ENCODE results near the gene FAM193B.

The FAM193B gene

GRCh38 chr5:177507165-177507564, 47.2 kb downstream of the FAM193B start:
- DNase-seq (ENCODE audit: insufficient read length, low spot score) (no peak), FAIRE-seq (no peak)
- TF ChIP-seq POLR2AphosphoS5 (IDR thresholded peaks at IDR 0.05; ENCODE audit: low read depth, low read length): no peak
- TF ChIP-seq PAX5 (IDR thresholded peaks at IDR 0.05; ENCODE audit: insufficient read depth, low read length, severe bottlenecking): no peak

GRCh38 chr5:177505075-177505474, 49.3 kb downstream of the FAM193B start:
- TF ChIP-seq POU2F2 (IDR thresholded peaks at IDR 0.05; ENCODE audit: low read depth, low read length) (no peak), POLR2A (IDR thresholded peaks at IDR 0.05; ENCODE audit: low read depth, low read length) (0 out of 2 replicates have a peak, but pooled peaks have one; percentile 15)
- FAIRE-seq: no peak
- no peak for DNase-seq (ENCODE audit: insufficient read length, low spot score)

- TF ChIP-seq PAX5 (IDR thresholded peaks at IDR 0.05; ENCODE audit: insufficient read depth, low read length, severe bottlenecking): no peak
- TF ChIP-seq POLR2AphosphoS5 (IDR thresholded peaks at IDR 0.05; ENCODE audit: low read depth, low read length): 0 out of 2 replicates have a peak, but pooled peaks have one; percentile 12
- TF ChIP-seq POU2F2 (IDR thresholded peaks at IDR 0.05; ENCODE audit: low read depth, low read length): no peak
- no peak; the same call in 1 of the 2 replicates for TF ChIP-seq POLR2A (IDR thresholded peaks at IDR 0.05; ENCODE audit: low read depth, low read length)
- TF ChIP-seq TAF1 (IDR thresholded peaks at IDR 0.05; ENCODE audit: low read depth, low read length): no peak
- DNase-seq (ENCODE audit: insufficient read length, low spot score): no peak
- FAIRE-seq: no peak
Observed at GRCh38 chr5:177504086-177505056, 50.0 kb downstream of the FAM193B start.

GRCh38 chr5:177503351-177504085, 50.8 kb downstream of the FAM193B start:
- no peak for DNase-seq (ENCODE audit: insufficient read length, low spot score)
- no peak for TF ChIP-seq PAX5 (IDR thresholded peaks at IDR 0.05; ENCODE audit: insufficient read depth, low read length, severe bottlenecking)
- TF ChIP-seq TAF1 (IDR thresholded peaks at IDR 0.05; ENCODE audit: low read depth, low read length): no peak
- TF ChIP-seq SPI1 (IDR thresholded peaks at IDR 0.05; ENCODE audit: low read depth, low read length): no peak
- no peak for FAIRE-seq

- DNase-seq (ENCODE audit: insufficient read length, low spot score): no peak
- TF ChIP-seq TAF1 (IDR thresholded peaks at IDR 0.05; ENCODE audit: low read depth, low read length): no peak
- TF ChIP-seq SPI1 (IDR thresholded peaks at IDR 0.05; ENCODE audit: low read depth, low read length): no peak
- TF ChIP-seq PAX5 (IDR thresholded peaks at IDR 0.05; ENCODE audit: insufficient read depth, low read length, severe bottlenecking): no peak
- TF ChIP-seq POU2F2 (IDR thresholded peaks at IDR 0.05; ENCODE audit: low read depth, low read length): 0 out of 2 replicates have a peak, but pooled peaks have one; percentile 17
- TF ChIP-seq POLR2A (IDR thresholded peaks at IDR 0.05; ENCODE audit: low read depth, low read length): no peak
- no peak; the same call in none of the 2 replicates for TF ChIP-seq POLR2AphosphoS5 (IDR thresholded peaks at IDR 0.05; ENCODE audit: low read depth, low read length)
- FAIRE-seq: no peak
Observed at GRCh38 chr5:177502886-177503285, 51.5 kb downstream of the FAM193B start.

- FAIRE-seq: peak; percentile 86
- TF ChIP-seq TAF1 (IDR thresholded peaks at IDR 0.05; ENCODE audit: low read depth, low read length): no peak
- TF ChIP-seq PAX5 (IDR thresholded peaks at IDR 0.05; ENCODE audit: insufficient read depth, low read length, severe bottlenecking): no peak
- TF ChIP-seq POU2F2 (IDR thresholded peaks at IDR 0.05; ENCODE audit: low read depth, low read length): no peak
- no peak for TF ChIP-seq POLR2A (IDR thresholded peaks at IDR 0.05; ENCODE audit: low read depth, low read length)
- TF ChIP-seq POLR2AphosphoS5 (IDR thresholded peaks at IDR 0.05; ENCODE audit: low read depth, low read length): no peak; the same call in 1 of the 2 replicates
- peak; percentile 94 for TF ChIP-seq SPI1 (IDR thresholded peaks at IDR 0.05; ENCODE audit: low read depth, low read length)
- DNase-seq (ENCODE audit: insufficient read length, low spot score): no peak
Observed at GRCh38 chr5:177501874-177502678, 52.3 kb downstream of the FAM193B start.

GRCh38 chr5:177500685-177501522, 53.5 kb downstream of the FAM193B start:
- TF ChIP-seq POLR2A (IDR thresholded peaks at IDR 0.05; ENCODE audit: low read depth, low read length) (0 out of 2 replicates have a peak, but pooled peaks have one; percentile 8), SPI1 (IDR thresholded peaks at IDR 0.05; ENCODE audit: low read depth, low read length) (no peak)
- DNase-seq (ENCODE audit: insufficient read length, low spot score): peak; percentile 65
- peak; percentile 38 for FAIRE-seq

GRCh38 chr5:177499842-177500241, 54.5 kb downstream of the FAM193B start:
- no peak for FAIRE-seq
- no peak for TF ChIP-seq POLR2A (IDR thresholded peaks at IDR 0.05; ENCODE audit: low read depth, low read length)
- TF ChIP-seq POU2F2 (IDR thresholded peaks at IDR 0.05; ENCODE audit: low read depth, low read length): no peak
- TF ChIP-seq SPI1 (IDR thresholded peaks at IDR 0.05; ENCODE audit: low read depth, low read length): no peak
- TF ChIP-seq PAX5 (IDR thresholded peaks at IDR 0.05; ENCODE audit: insufficient read depth, low read length, severe bottlenecking): no peak
- TF ChIP-seq TAF1 (IDR thresholded peaks at IDR 0.05; ENCODE audit: low read depth, low read length): no peak
- no peak for TF ChIP-seq POLR2AphosphoS5 (IDR thresholded peaks at IDR 0.05; ENCODE audit: low read depth, low read length)
- no peak for DNase-seq (ENCODE audit: insufficient read length, low spot score)

Measured in GM12891 (cell line).